Erythroblast (primary cell): ENCODE results near the gene DGKI.

ENCODE experiments used
- GATA1 ChIP-seq: IDR thresholded peaks from 2 replicates; pipeline ENCODE4 v1.6.1; 2011; ENCODE audit warnings: low read depth, mild to moderate bottlenecking, control low read depth, low read length, moderate library complexity
- POLR2A ChIP-seq: IDR thresholded peaks from 2 replicates; pipeline ENCODE4 v1.6.1; 2011; ENCODE audit warnings: mild to moderate bottlenecking, low read length

DNA sequence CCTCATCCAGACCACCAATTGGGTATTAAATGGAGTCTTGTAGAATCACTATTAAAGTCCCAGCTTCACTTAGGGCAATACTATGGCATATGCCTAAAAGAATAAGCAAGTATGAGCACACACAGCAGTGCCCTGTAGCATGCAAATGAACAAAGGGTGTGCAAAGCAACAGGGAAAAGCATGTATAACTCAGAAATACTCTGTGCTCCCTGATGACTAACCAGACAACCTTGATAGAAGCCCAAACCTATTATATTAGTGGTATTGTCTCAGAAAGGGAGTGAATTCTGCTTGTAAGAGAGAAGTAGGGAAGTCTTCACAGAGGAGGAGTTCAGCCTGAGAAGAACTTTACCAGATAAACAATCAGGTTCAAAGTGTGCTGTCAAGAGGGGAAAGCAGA lies 131.2 kb downstream of the DGKI start:
- TF ChIP-seq POLR2A (no peak), GATA1 (no peak)
